ENCODE measurements around the gene FAM174C.
"Not testable (repeated sequence)": the region's sequence is repeated elsewhere in the genome, so short reads cannot be mapped to it uniquely, and the experiment has no call there.

Gene FAM174C

GRCh38 chr19:1240925-1241324 is 34.4 kb upstream of the FAM174C start:
- H3K27ac ChIP-seq (ENCODE audit: low read depth, low read length) = no peak overlapping the region
- H3K4me1 ChIP-seq (ENCODE audit: control insufficient read depth, insufficient read depth, low read length) = peaks cover 31% of the 10 kb centered on the region
- H3K9ac ChIP-seq (ENCODE audit: low read length) = no peak overlapping the region
- H3K27me3 ChIP-seq (ENCODE audit: control insufficient read depth, insufficient read depth, low read length) = peaks cover 4% of the 10 kb centered on the region
- H3K4me3 ChIP-seq (ENCODE audit: low read length) = peak overlapping the region; percentile 83
- H3K36me3 ChIP-seq (ENCODE audit: control insufficient read depth, insufficient read depth, low read length) = no peaks in the 10 kb centered on the region

GRCh38 chr19:1241417-1242095 is 33.8 kb upstream of the FAM174C start, which contains the start of gene ATP5F1D:
Gene ATP5F1D (plus strand): TSS chr19:1241751. CDS start chr19:1241851, 100 bp downstream.
- peaks cover 4% of the 10 kb centered on the region for H3K27me3 ChIP-seq (ENCODE audit: control insufficient read depth, insufficient read depth, low read length)
- H3K4me1 ChIP-seq (ENCODE audit: control insufficient read depth, insufficient read depth, low read length) = peaks cover 31% of the 10 kb centered on the region
- H3K4me3 ChIP-seq (ENCODE audit: low read length) = peak within 1 kb of the TSS; percentile 83
- H3K27ac ChIP-seq (ENCODE audit: low read depth, low read length) = peak within 1 kb of the TSS; percentile 86
- H3K9ac ChIP-seq (ENCODE audit: low read length) = peak within 1 kb of the TSS; percentile 61
- no peaks in the 10 kb centered on the region for H3K36me3 ChIP-seq (ENCODE audit: control insufficient read depth, insufficient read depth, low read length)

GRCh38 chr19:1243768-1244692 is 31.3 kb upstream of the FAM174C start:
- H3K4me1 ChIP-seq (ENCODE audit: control insufficient read depth, insufficient read depth, low read length) = peaks cover 35% of the 10 kb centered on the region
- peak overlapping the region; percentile 91 for H3K27ac ChIP-seq (ENCODE audit: low read depth, low read length)
- no peak overlapping the region for H3K9ac ChIP-seq (ENCODE audit: low read length)
- no peaks in the 10 kb centered on the region for H3K36me3 ChIP-seq (ENCODE audit: control insufficient read depth, insufficient read depth, low read length)
- peak overlapping the region; percentile 46 for H3K4me3 ChIP-seq (ENCODE audit: low read length)
- H3K27me3 ChIP-seq (ENCODE audit: control insufficient read depth, insufficient read depth, low read length) = no peaks in the 10 kb centered on the region

- Histone ChIP-seq H3K27ac (ENCODE audit: low read depth, low read length) (peak overlapping the region; percentile 91), H3K4me3 (ENCODE audit: low read length) (peak overlapping the region; percentile 46), H3K4me1 (ENCODE audit: control insufficient read depth, insufficient read depth, low read length) (peaks cover 35% of the 10 kb centered on the region), H3K9ac (ENCODE audit: low read length) (no peak overlapping the region), H3K36me3 (ENCODE audit: control insufficient read depth, insufficient read depth, low read length) (no peaks in the 10 kb centered on the region), H3K27me3 (ENCODE audit: control insufficient read depth, insufficient read depth, low read length) (no peaks in the 10 kb centered on the region)
Measured at GRCh38 chr19:1244693-1245451, 30.5 kb upstream of the FAM174C start.

- Histone ChIP-seq H3K4me3 (ENCODE audit: low read length) (no peak overlapping the region), H3K9ac (ENCODE audit: low read length) (no peak overlapping the region), H3K4me1 (ENCODE audit: control insufficient read depth, insufficient read depth, low read length) (peaks cover 35% of the 10 kb centered on the region), H3K36me3 (ENCODE audit: control insufficient read depth, insufficient read depth, low read length) (no peaks in the 10 kb centered on the region), H3K27ac (ENCODE audit: low read depth, low read length) (peak overlapping the region; percentile 91), H3K27me3 (ENCODE audit: control insufficient read depth, insufficient read depth, low read length) (no peaks in the 10 kb centered on the region)
Measured at GRCh38 chr19:1245494-1246264, 29.7 kb upstream of the FAM174C start.

GRCh38 chr19:1246265-1247087 is 28.9 kb upstream of the FAM174C start:
- not testable (repeated sequence) for H3K4me3 ChIP-seq (ENCODE audit: low read length); H3K36me3 ChIP-seq (ENCODE audit: control insufficient read depth, insufficient read depth, low read length); H3K27me3 ChIP-seq (ENCODE audit: control insufficient read depth, insufficient read depth, low read length); H3K9ac ChIP-seq (ENCODE audit: low read length)
- H3K4me1 ChIP-seq (ENCODE audit: control insufficient read depth, insufficient read depth, low read length) = peaks cover 32% of the 10 kb centered on the region
- H3K27ac ChIP-seq (ENCODE audit: low read depth, low read length) = peak overlapping the region; percentile 91

GRCh38 chr19:1247748-1248138 is 27.6 kb upstream of the FAM174C start:
- Histone ChIP-seq H3K27ac (ENCODE audit: low read depth, low read length) (peak overlapping the region; percentile 99), H3K27me3 (ENCODE audit: control insufficient read depth, insufficient read depth, low read length) (no peaks in the 10 kb centered on the region), H3K36me3 (ENCODE audit: control insufficient read depth, insufficient read depth, low read length) (peaks cover 6% of the 10 kb centered on the region), H3K9ac (ENCODE audit: low read length) (peak overlapping the region; percentile 45), H3K4me1 (ENCODE audit: control insufficient read depth, insufficient read depth, low read length) (peaks cover 32% of the 10 kb centered on the region), H3K4me3 (ENCODE audit: low read length) (peak overlapping the region; percentile 59)

GRCh38 chr19:1248139-1248785 is 27.1 kb upstream of the FAM174C start, which contains the start of gene MIDN:
Gene MIDN (plus strand): TSS chr19:1248583. CDS start chr19:1250297, 1,714 bp downstream.
- peak within 1 kb of the TSS; percentile 99 for H3K27ac ChIP-seq (ENCODE audit: low read depth, low read length)
- peak within 1 kb of the TSS; percentile 73 for H3K9ac ChIP-seq (ENCODE audit: low read length)
- H3K4me3 ChIP-seq (ENCODE audit: low read length) = peak within 1 kb of the TSS; percentile 82
- peaks cover 6% of the 10 kb centered on the region for H3K36me3 ChIP-seq (ENCODE audit: control insufficient read depth, insufficient read depth, low read length)
- H3K4me1 ChIP-seq (ENCODE audit: control insufficient read depth, insufficient read depth, low read length) = peaks cover 29% of the 10 kb centered on the region
- H3K27me3 ChIP-seq (ENCODE audit: control insufficient read depth, insufficient read depth, low read length) = no peaks in the 10 kb centered on the region

- H3K36me3 ChIP-seq (ENCODE audit: control insufficient read depth, insufficient read depth, low read length) = peaks cover 6% of the 10 kb centered on the region
- H3K27ac ChIP-seq (ENCODE audit: low read depth, low read length) = peak overlapping the region; percentile 99
- peak overlapping the region; percentile 82 for H3K4me3 ChIP-seq (ENCODE audit: low read length)
- no peaks in the 10 kb centered on the region for H3K27me3 ChIP-seq (ENCODE audit: control insufficient read depth, insufficient read depth, low read length)
- peak overlapping the region; percentile 68 for H3K9ac ChIP-seq (ENCODE audit: low read length)
- H3K4me1 ChIP-seq (ENCODE audit: control insufficient read depth, insufficient read depth, low read length) = peaks cover 30% of the 10 kb centered on the region
Measured at GRCh38 chr19:1248786-1249297, 26.5 kb upstream of the FAM174C start.

GRCh38 chr19:1249298-1249989 is 25.9 kb upstream of the FAM174C start:
- Histone ChIP-seq H3K27me3 (ENCODE audit: control insufficient read depth, insufficient read depth, low read length) (no peaks in the 10 kb centered on the region), H3K27ac (ENCODE audit: low read depth, low read length) (peak overlapping the region; percentile 100), H3K4me3 (ENCODE audit: low read length) (peak overlapping the region; percentile 82), H3K4me1 (ENCODE audit: control insufficient read depth, insufficient read depth, low read length) (peaks cover 31% of the 10 kb centered on the region), H3K9ac (ENCODE audit: low read length) (peak overlapping the region; percentile 73), H3K36me3 (ENCODE audit: control insufficient read depth, insufficient read depth, low read length) (peaks cover 8% of the 10 kb centered on the region)

Data from rectal smooth muscle tissue (tissue), 1 donor.